NCI-H1436 treated with DMSO at 0.1 percent for 48 hours (cell line): Measurements from ENCODE around the gene CLEC3B.
"Not testable (repeated sequence)": the region's sequence is repeated elsewhere in the genome, so short reads cannot be mapped to it uniquely, and the experiment has no call there.

ENCODE experiments used
- DNase-seq: peaks from one replicate; lab custom pipeline; 2025; lab: John Stamatoyannopoulos, UW

Gene CLEC3B

GRCh38 chr3:45066109-45066801 lies 40.2 kb downstream of the CLEC3B start:
- no peak for DNase-seq

DNA sequence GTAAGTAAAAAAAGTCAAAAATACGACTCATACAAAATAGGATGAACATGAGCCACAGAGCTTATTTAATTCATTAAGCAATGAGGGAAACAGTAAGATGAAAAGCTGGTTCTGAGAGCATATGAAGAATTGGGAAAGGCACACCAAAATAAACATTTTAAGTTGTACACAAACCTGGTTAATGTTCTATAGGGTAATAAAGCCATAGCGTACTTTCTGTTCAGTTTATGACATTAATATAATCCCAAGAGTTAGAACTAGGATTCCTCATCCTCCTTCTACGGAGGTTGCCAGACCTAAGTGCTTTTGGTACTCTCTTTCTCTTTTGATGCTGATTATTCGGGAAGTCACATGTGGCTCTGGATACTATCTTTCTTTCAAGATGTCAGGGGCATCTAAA lies 41.4 kb downstream of the CLEC3B start:
- no peak for DNase-seq

DNA sequence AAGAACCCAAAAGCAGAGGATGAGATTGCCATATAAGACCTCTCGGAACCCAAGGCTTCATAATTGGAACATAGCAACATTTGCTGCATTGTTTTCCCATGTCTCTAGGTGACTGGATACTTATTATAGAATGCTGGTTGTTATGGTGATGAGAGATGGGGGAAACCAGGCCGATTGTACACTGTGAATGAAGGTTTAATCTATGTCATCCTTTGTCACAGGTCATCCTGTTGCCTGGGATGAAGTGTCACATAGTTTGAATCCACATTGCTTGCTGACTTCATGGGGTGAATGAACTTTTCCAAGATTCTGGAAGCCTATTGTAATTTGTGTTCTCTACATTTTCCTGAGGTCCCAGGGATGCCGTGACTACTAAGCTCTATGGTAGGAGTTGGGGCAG lies 41.8 kb downstream of the CLEC3B start:
- DNase-seq: no peak

DNA sequence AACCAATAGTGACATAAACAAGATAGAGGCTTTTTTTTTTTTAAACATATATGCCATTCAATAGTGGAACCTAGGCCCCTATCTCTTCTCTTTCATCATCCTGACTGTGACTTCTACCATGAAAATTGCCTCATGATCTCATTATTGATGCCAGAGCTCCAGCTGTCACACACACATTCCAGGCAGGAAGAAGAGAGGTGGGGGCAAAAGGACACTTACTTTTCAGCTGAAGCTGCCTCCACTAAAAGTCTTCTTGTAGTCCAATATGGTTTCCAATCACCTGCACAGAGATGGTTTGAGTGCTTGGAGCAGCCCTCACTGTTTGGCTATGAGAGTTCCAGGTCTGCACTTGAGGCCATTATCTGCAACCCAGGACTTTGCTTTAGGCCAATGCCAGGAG lies 45.0 kb downstream of the CLEC3B start:
- no peak for DNase-seq

DNA sequence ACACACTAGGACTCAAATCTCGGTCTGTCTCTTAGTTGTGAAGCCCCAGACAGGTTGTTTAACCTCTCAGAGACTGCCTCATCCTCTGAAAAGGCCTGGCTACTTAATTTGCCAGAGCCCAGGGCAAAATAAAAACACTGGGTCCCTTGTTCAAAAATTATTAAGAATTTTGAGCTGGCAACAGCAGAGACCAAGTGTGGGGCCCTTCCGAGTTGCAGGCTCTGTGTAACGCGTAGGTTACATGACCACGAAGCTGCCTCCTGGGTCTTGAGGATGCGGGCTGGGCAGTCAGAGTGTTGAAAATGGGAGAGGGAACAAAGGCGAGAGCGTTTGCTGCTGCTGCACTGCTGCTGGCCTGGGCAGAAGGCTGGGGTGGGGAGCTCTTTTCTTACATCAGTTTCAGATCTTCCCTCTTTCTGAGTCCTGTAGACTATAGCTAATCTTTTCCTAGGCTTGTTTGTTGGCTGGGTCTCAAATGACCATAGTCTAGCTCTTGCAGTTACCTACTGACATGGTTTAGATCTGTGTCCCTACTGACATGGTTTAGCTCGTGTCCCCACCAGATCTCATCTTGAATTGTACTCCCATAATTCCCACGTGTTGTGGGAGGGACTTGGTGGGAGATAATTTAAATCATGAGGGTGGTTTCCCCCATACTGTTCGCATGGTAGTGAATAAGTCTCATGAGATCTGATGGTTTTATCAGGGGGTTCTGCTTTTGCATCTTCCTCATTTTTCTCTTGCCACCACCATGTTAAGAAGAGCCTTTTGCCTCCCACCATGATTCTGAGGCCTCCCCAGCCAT lies 49.9 kb downstream of the CLEC3B start:
- DNase-seq: no peak

DNA sequence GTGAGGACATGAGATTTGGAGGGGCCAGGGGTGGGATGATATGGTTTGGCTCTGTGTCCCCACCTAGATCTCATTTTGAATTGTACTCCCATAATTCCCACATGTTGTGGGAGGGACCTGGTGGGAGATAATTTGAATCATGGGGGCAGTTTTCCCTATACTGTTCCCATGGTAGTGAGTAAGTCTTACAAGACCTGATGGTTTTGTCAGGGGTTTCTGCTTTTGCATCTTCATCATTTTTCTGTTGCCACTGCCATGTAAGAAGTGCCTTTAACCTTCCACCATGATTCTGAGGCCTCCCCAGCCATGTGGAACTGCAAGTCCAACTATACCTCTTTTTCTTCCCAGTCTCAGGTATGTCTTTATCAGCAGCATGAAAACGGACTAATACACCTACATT lies 52.2 kb downstream of the CLEC3B start:
- not testable (repeated sequence) for DNase-seq

- no peak for DNase-seq
These were observed 52.9 kb downstream of the CLEC3B start for GRCh38 chr3:45078910-45079522.

GRCh38 chr3:45079715-45080114 lies 53.6 kb downstream of the CLEC3B start:
- DNase-seq: no peak

GRCh38 chr3:45080824-45081223 lies 54.7 kb downstream of the CLEC3B start:
- DNase-seq: no peak

DNA sequence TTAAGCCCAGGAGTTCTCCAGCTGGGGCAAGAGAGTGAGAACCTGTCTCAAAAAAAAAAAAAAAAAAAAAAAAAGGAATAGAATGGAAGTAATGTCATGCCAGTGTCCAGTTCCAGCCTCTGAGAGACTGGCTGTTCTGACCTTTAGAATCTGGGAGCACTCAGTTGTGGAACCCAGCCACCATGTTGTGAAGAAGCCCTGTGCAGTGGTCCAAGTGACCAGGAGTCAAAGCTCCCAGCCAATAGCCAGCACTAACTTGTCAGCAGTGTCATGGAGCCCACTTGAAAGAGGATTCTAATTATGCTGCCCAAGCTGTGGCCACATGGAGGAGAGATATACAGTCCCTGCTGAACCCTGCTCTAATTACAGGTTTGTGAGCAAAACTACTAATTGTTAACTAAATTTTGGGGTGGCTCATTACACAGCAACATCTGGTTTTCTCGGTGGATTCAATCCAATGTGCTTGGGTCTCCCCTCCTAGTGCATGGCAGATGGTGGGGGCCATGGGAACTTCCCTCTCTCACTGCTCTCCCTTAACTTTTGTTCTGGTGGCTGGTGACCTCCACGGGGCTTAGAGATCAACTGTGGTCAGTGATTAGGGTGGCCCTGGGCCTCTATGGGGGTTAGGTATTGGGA lies 55.5 kb downstream of the CLEC3B start:
- DNase-seq: no peak

DNA sequence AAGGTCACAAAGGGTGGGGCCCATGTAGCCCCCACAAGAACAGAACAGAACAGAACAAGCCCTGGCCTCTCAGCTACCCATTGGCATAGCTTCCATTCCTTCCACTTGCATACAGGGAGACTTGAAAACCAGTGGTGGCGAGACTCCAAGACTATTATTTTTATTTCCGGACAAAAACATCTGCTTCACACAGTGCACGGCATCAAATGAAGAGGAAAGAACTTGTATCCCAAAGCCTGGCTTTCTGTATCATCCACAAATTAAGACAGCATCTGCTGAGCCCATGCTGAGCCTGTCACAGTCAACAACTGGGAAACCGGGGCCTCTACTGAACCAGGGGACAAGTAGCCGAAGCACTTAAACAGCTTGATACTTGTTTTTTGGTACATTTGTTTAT lies 56.0 kb downstream of the CLEC3B start:
- DNase-seq: no peak

DNA sequence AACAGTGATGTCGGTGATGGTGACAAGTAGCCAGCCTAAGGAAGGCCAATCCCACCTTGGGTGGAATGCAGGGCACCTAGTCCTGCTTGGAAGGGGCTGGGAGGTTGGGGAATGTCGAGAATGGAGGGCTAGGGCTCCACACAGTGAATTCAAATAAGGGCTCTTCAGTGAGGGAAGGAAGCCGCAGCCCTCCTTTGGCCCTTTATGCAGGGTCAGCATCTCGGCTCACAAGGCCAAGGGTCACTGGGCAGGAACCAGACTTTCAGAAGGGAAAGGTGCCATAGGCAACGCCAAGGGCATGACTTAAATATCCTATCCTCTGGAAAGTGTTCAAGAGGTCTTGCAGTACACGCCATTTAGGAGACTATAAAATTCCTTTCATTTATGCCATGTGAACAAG lies 56.9 kb downstream of the CLEC3B start:
- DNase-seq: no peak

DNA sequence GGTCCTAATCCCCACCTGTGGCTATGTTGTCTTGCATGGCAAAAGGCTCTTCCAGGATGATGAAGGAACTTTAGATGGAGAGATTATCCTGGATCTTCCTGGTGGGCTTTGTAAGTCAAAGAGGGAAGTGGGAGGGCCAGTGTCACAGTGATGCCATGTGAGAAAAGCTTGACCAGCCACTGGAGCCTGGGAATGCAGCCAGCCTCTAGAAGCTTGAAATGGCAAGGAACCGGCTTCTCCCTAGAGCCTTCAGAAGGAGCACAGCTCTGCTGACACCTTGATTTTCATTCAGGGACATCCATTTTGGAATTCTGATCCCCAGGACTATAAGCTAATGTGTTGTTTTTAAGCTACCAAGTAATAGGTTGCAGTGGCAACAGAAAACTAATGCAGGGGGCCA lies 58.3 kb downstream of the CLEC3B start:
- DNase-seq: no peak

- DNase-seq: no peak
These were observed 59.0 kb downstream of the CLEC3B start for GRCh38 chr3:45084820-45085816.
